Sigmoid colon (tissue), 4 donors: ENCODE results near the gene CCDC78.

Source experiments
- EP300 ChIP-seq, 4 donors: sonication (generic); formaldehyde crosslinking; IDR thresholded peaks; one replicate each; pipeline ENCODE4 v1.6.1; 2017; ENCODE audit warnings: antibody characterized with exemption in 4 of 4
- POLR2A ChIP-seq, 2 donors: fragments of 450-650 bp; IDR thresholded peaks; one replicate each; pipeline ENCODE4 v1.6.1; 2016; ENCODE audit warnings: antibody characterized with exemption in 2 of 2, mild to moderate bottlenecking in 2 of 2, moderate library complexity in 2 of 2
- POLR2AphosphoS5 ChIP-seq, 4 donors: sonication (generic); formaldehyde crosslinking; IDR thresholded peaks; one replicate each; pipeline ENCODE4 v1.6.1; 2017; ENCODE audit warnings: antibody characterized with exemption in 4 of 4
- TF ChIP-seq, protein P1 (sequence below), 4 experiments: fragments of 450-650 bp in 3 of 4; fragments of 200-600 bp in 1 of 4; IDR thresholded peaks; one replicate each; pipeline ENCODE4 v1.5.1; 2016 to 2019; ENCODE audit warnings: antibody characterized with exemption in 4 of 4, mild to moderate bottlenecking in 3 of 4, moderate library complexity in 2 of 4

DNA sequence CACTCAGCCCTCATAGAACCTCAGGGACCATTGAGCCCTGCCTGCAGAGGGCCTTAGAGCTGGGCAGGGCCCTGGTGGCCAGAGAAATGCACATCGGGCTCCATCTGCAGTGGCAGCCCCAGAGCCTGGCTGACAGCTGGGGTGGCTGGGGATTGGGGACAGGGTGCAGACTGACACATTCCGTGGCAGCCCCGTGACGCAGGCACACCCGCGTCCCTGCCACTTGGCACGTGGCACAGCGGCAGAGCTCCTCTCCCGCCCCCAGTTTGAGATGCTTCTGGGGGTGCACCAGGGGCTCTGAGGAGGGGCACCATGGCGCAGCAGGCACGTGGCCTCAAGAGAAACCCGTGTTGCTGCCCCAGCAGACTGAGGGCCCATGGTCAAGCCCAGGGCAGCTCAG lies 22.8 kb downstream of the CCDC78 start:
- TF ChIP-seq, protein P1, sequence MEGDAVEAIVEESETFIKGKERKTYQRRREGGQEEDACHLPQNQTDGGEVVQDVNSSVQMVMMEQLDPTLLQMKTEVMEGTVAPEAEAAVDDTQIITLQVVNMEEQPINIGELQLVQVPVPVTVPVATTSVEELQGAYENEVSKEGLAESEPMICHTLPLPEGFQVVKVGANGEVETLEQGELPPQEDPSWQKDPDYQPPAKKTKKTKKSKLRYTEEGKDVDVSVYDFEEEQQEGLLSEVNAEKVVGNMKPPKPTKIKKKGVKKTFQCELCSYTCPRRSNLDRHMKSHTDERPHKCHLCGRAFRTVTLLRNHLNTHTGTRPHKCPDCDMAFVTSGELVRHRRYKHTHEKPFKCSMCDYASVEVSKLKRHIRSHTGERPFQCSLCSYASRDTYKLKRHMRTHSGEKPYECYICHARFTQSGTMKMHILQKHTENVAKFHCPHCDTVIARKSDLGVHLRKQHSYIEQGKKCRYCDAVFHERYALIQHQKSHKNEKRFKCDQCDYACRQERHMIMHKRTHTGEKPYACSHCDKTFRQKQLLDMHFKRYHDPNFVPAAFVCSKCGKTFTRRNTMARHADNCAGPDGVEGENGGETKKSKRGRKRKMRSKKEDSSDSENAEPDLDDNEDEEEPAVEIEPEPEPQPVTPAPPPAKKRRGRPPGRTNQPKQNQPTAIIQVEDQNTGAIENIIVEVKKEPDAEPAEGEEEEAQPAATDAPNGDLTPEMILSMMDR (IDR thresholded peaks at IDR 0.05) = no peak
- TF ChIP-seq POLR2A (IDR thresholded peaks at IDR 0.05) (no peak), EP300 (IDR thresholded peaks at IDR 0.05) (no peak), POLR2AphosphoS5 (IDR thresholded peaks at IDR 0.05) (no peak)
